GM18909 (cell line): ENCODE results near the gene SOX10.
A peak's percentile ranks its signal among the peaks of the same experiment; 100 is the strongest.

Experiments
- ATAC-seq: cut with Tn5 transposase; IDR thresholded peaks from one replicate; pipeline ENCODE4 v1.9.1; 2021; ENCODE audit warnings: mild to moderate bottlenecking; ENCODE audit not compliant: unreplicated experiment, poor library complexity

Gene SOX10

DNA sequence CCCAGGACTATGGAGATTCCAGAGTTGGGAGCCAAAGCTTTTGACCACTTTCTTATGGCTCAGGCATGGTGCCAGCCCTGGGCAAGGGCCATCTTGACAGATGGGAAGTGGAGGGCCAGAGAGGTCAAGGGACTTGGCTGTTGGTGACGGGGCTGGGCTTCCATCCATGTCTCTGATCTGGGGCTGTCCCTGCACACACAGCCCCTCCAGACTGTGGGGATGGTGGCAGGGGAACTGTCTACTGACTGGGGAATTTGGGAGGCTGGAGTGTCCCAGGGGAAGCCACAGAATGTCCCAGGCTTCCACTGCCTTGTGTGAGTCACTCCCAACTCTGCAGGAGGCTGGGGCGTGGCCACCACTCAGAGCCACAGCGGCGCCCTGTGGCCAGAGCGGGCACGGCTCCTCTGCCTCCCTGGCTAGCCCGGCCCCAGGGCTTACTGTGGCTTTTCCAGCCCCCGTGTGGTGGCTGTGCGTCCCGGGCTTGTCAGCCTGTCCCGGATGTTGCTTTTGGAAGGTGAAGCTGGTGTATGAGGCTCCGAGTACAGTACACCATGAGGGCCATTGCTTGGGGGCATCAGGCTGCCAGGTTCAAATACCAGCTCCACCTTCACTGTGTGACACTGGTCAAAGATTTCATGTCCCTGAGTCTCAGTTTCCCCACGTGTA is 50.5 kb downstream of the SOX10 start:
- peak; percentile 76 for ATAC-seq

GRCh38 chr22:37932821-37933578 is 51.4 kb downstream of the SOX10 start:
- no peak for ATAC-seq

DNA sequence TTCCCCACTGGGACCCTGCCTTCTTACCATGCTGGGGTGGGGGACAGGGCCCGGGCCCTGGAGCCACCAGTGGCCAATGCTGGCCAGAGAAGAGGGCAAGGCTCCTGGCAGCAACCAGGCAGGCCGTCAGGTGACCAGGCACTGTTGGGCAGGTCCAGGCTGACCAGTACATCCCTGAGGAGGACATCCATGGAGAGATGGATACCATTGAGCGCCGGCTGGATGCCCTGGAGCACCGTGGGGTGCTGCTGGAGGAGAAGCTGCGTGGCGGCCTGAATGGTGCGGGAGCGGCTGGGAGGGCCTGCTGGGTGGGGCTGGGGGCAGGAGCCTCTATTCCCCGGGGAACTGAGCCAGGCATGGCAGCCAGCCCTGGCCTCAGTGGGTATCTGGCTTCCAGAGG is 52.0 kb downstream of the SOX10 start:
- no peak for ATAC-seq

- ATAC-seq: no peak
These were observed 52.4 kb downstream of the SOX10 start for GRCh38 chr22:37931893-37932389.

GRCh38 chr22:37930952-37931440 is 53.4 kb downstream of the SOX10 start:
- ATAC-seq: no peak

GRCh38 chr22:37930270-37930951 is 53.9 kb downstream of the SOX10 start:
- no peak for ATAC-seq

DNA sequence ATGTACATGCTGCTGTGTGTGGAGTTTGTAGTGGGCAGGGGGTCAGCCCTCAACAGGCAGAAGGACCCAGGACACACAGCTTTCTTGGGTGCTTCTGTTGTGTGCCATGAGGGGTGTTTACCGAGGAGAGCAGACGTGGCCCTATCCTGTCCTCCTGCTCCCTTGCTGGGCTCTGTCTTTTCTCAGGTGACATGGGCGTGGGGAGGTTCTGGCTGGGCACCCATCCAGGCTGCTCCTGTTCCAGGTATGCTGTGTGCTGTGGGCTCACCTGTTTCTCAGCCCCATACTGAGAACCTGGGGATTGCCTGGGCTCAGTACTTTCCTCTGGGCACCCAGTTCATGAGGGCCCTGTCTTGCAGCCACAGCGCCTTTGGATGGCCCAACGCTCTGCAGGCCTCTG is 55.0 kb downstream of the SOX10 start:
- ATAC-seq: no peak

DNA sequence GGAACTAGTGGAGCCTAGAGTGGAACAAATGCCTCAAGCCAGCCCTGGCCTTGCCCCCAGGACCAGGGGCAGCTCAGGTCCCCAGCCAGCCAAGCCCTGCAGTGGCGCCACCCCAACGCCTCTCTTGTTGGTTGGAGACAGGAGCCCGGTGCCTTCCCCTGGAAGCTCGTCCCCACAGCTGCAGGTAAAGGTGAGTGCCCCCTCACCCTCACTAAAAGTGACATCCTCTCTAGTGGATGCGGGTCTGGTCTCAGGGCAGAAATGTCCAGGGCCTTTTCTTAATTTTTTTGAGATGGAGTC is 56.8 kb downstream of the SOX10 start:
- ATAC-seq: no peak

DNA sequence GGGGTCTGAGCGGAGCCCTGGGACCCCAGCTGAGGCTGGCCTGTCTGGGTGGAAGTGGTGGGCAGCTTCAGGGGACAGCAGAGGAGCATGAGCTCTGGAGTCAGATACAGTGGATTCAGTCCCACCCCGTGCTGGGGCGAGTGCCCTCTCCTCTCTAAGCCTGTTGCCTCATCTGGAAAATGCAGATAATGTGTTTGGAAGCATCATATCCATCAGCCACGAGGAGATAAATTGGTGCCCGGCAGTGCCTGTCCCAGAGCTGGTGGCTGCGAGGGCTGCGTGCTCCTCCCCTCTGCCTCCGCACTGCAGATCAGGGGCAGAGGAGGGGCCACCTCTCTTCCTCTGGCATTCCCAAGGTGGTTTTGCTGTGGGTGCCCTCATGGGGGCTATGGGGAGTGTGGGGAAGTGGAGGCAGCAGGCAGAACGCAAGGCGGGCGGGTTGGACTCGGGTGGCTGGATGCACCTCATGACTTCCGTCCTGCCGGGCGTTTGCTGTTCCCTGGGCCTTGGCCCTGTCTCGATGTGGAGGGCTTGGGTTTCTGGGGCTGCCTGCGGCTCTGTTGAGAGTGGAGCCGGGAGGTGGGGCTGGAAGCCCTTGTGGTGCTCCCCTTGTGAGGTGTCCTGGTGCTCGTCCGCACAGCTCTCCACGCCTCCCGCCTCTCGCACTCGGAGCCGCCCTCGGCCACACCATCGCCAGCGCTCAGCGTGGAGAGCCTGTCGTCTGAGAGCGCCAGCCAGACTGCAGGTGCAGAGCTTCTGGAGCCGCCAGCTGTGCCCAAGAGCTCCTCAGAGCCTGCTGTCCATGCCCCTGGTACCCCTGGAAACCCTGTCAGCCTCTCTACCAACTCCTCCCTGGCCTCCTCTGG is 57.4 kb downstream of the SOX10 start:
- ATAC-seq: no peak

GRCh38 chr22:37926358-37926757 is 58.0 kb downstream of the SOX10 start:
- no peak for ATAC-seq

DNA sequence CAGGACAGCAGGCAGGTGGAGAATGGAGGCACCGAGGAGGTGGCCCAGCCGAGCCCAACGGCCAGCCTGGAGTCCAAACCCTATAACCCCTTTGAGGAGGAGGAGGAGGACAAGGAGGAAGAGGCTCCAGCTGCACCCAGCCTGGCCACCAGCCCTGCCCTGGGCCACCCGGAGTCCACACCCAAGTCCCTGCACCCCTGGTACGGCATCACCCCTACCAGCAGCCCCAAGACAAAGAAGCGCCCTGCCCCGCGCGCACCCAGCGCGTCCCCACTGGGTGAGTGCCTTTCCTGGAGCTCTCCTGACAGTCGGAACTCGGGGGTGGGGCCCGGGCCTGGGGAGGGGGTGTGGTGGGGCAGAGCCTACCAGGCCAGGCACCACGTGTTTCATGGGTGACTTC is 58.6 kb downstream of the SOX10 start:
- ATAC-seq: no peak

DNA sequence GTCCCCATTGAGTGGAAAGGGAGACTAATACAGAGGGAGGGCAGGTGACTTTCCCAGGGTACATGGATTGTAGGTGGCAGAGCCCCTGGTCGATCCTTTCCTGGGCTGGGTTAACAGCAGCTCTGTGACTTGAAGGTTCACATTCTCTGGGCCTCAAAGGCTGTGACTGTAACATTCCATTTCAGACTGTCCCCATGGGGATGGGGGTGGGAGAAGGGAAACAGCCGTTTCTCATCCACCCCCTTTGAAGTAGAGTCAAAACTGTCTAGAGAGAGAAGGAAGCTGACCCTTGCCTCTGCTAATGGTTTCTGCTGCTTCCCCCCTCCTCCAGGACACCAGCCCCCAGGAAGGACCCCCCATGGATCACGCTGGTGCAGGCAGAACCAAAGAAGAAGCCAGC is 59.0 kb downstream of the SOX10 start:
- no peak for ATAC-seq

DNA sequence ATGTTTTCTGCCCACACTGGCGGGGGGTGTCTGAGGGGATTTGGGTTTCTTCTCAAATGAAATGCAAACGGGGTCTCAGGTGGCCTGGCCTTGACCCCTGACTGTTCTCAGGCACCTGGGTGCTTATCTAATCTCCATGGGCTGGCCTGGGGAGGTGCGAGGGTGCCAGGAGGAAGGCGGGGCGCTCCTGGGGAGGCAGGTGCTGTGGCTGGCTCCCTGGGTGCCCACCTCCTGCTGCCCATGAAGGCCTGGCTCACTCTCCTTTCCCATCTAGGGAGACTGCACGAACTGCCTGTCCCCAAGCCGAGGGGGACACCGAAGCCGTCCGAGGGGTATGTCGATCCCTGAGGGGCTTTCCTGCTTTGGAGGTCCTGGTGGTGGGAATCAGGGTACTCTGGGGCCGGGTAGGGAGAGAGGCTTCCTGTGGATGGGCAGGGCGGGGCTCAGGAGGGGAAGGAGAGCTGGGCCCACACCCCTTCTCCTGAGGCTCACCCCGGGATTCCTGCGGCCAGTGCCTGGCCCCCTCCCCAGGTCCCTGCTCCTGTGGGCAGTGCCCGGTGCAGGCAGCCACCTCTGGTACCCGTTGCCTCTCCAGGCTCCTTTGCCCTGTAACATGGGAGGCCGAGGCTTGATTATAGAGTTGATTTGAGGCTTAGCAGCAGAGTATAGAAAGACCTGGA is 59.8 kb downstream of the SOX10 start:
- ATAC-seq: no peak

GRCh38 chr22:37923927-37924326 is 60.4 kb downstream of the SOX10 start:
- no peak for ATAC-seq
